ENCODE results near the gene FAM110C. TPM values are rescaled to one million over a fixed set of nuclear protein-coding genes. Genes with fewer than 3 reads are reported as not detected.
"Not testable (repeated sequence)": the region's sequence is repeated elsewhere in the genome, so short reads cannot be mapped to it uniquely, and the experiment has no call there.

Gene FAM110C
- total RNA-seq, 4 donors from 2014 or later = 0.10 TPM; not detected in 3

DNA sequence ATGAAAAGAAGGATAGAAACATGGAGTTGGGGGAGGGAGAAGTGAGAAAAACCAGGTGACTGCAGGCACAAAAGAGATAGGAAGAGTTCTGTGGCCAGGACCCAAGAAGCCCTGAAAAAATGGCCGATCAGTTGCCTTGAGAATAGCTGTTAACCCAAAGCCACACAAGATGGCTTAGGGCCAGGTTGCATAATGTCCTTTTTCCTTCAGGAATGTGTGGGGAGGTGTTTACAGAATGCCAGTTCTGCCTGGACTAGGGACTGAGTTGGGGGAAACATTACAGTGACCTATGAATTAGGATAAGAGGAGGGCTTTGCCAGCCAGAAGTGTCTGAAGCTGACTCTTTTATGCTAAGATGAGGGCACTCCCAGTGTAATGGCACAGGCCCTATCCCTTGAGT is 17.1 kb downstream of the FAM110C start:
- H3K4me1 ChIP-seq = no peaks in the 10 kb centered on the region
- TF ChIP-seq, protein P1, sequence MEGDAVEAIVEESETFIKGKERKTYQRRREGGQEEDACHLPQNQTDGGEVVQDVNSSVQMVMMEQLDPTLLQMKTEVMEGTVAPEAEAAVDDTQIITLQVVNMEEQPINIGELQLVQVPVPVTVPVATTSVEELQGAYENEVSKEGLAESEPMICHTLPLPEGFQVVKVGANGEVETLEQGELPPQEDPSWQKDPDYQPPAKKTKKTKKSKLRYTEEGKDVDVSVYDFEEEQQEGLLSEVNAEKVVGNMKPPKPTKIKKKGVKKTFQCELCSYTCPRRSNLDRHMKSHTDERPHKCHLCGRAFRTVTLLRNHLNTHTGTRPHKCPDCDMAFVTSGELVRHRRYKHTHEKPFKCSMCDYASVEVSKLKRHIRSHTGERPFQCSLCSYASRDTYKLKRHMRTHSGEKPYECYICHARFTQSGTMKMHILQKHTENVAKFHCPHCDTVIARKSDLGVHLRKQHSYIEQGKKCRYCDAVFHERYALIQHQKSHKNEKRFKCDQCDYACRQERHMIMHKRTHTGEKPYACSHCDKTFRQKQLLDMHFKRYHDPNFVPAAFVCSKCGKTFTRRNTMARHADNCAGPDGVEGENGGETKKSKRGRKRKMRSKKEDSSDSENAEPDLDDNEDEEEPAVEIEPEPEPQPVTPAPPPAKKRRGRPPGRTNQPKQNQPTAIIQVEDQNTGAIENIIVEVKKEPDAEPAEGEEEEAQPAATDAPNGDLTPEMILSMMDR (IDR thresholded peaks at IDR 0.05 in 4 of 5, conservative IDR thresholded peaks at IDR 0.05 in 1 of 5) = no peak
- no peak for TF ChIP-seq POLR2A (IDR thresholded peaks at IDR 0.05)
- no peak overlapping the region for H3K27ac ChIP-seq
- intact Hi-C loops (cut with DNase I; ENCODE audit: low total_unique reads) (no loop called here), in situ Hi-C loops (cut with MboI; ENCODE audit: low sequenced_read_pairs in 4 of 4) (no loop called here)
- ATAC-seq (no peak), DNase-seq (no peak)
- H3K36me3 ChIP-seq = no peaks in the 10 kb centered on the region
- H3K27me3 ChIP-seq = no peaks in the 10 kb centered on the region
- H3K4me3 ChIP-seq = no peak overlapping the region
- H3K9me3 ChIP-seq = no peaks in the 10 kb centered on the region

GRCh38 chr2:28406-28975 is 17.8 kb downstream of the FAM110C start:
- no peaks in the 10 kb centered on the region for H3K36me3 ChIP-seq
- no peak overlapping the region for H3K27ac ChIP-seq
- intact Hi-C loops (cut with DNase I; ENCODE audit: low total_unique reads) (no loop called here), in situ Hi-C loops (cut with MboI; ENCODE audit: low sequenced_read_pairs in 4 of 4) (no loop called here)
- no peak for TF ChIP-seq POLR2A (IDR thresholded peaks at IDR 0.05)
- TF ChIP-seq, protein P1 (IDR thresholded peaks at IDR 0.05 in 4 of 5, conservative IDR thresholded peaks at IDR 0.05 in 1 of 5) = no peak
- H3K9me3 ChIP-seq = no peaks in the 10 kb centered on the region
- no peak for DNase-seq
- no peaks in the 10 kb centered on the region for H3K27me3 ChIP-seq
- ATAC-seq = no peak
- no peaks in the 10 kb centered on the region for H3K4me1 ChIP-seq
- H3K4me3 ChIP-seq = no peak overlapping the region

DNA sequence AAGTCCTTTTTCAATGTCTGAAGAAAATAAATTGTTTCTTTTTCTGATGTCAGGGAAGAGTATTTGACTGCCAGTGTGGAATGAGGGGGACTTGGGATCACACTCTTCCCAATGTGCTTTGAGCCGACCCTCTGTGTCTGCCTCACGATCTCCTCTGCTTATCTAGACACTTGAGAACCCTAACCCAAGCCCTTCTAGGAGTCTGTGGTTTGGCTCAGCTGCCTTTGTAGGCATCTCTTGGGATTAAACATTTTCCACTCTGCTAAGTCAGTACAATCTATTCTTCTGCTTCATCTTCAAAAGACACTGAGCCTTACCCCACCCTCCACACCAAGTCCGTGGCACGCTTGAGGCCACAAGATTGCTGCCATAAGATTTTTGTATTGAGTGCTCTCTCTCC is 19.4 kb downstream of the FAM110C start:
- Histone ChIP-seq H3K4me3 (no peak overlapping the region), H3K9me3 (no peaks in the 10 kb centered on the region), H3K27me3 (peaks cover 0 to 2% (median 0%) of the 10 kb centered on the region in 3 donors), H3K27ac (no peak overlapping the region), H3K36me3 (no peaks in the 10 kb centered on the region), H3K4me1 (no peaks in the 10 kb centered on the region)
- DNase-seq (no peak), ATAC-seq (no peak)
- no peak for TF ChIP-seq POLR2A (IDR thresholded peaks at IDR 0.05)
- TF ChIP-seq, protein P1 (IDR thresholded peaks at IDR 0.05 in 4 of 5, conservative IDR thresholded peaks at IDR 0.05 in 1 of 5) = no peak
- intact Hi-C loops (cut with DNase I; ENCODE audit: low total_unique reads) (no loop called here), in situ Hi-C loops (cut with MboI; ENCODE audit: low sequenced_read_pairs in 4 of 4) (no loop called here)

GRCh38 chr2:25543-25942 is 20.8 kb downstream of the FAM110C start:
- Histone ChIP-seq H3K27me3 (peaks cover 0 to 2% (median 0%) of the 10 kb centered on the region in 3 donors), H3K36me3 (no peaks in the 10 kb centered on the region), H3K4me1 (no peaks in the 10 kb centered on the region), H3K4me3 (no peak overlapping the region), H3K27ac (no peak overlapping the region), H3K9me3 (no peaks in the 10 kb centered on the region)
- TF ChIP-seq POLR2A (IDR thresholded peaks at IDR 0.05) = no peak
- TF ChIP-seq, protein P1 (IDR thresholded peaks at IDR 0.05 in 4 of 5, conservative IDR thresholded peaks at IDR 0.05 in 1 of 5) = no peak
- no peak for DNase-seq
- in situ Hi-C loops (cut with MboI; ENCODE audit: low sequenced_read_pairs in 4 of 4) (no loop called here), intact Hi-C loops (cut with DNase I; ENCODE audit: low total_unique reads) (no loop called here)
- no peak for ATAC-seq

- DNase-seq; H3K4me1 ChIP-seq; H3K27ac ChIP-seq; H3K4me3 ChIP-seq; intact Hi-C loops (cut with DNase I; ENCODE audit: low total_unique reads); H3K27me3 ChIP-seq; ATAC-seq; H3K36me3 ChIP-seq; in situ Hi-C loops (cut with MboI; ENCODE audit: low sequenced_read_pairs in 4 of 4); H3K9me3 ChIP-seq: not testable (repeated sequence)
Measured at GRCh38 chr2:24591-24990, 21.7 kb downstream of the FAM110C start.

Measured in gastrocnemius medialis (tissue), 4 donors.